GM23338 (cell line): ENCODE data around the gene IFITM10.

Experiments used
- CREB1 ChIP-seq: fragments of 250-450 bp; sonication (Bioruptor Pico); IDR thresholded peaks from 2 replicates; pipeline ENCODE4 v1.5.0; 2020; ENCODE audit warnings: low read depth, mild to moderate bottlenecking, moderate library complexity
- CTCF ChIP-seq, 2 experiments: fragments of 200-600 bp in 1 of 2; sonication (generic) in 1 of 2; conservative IDR thresholded peaks; 2 replicates each; pipeline versions ENCODE4 v1.5.1 to v1.6.1; 2016 to 2017; ENCODE audit warnings: antibody characterized with exemption in 2 of 2, low read depth in 2 of 2, mild to moderate bottlenecking in 2 of 2, moderate library complexity in 1 of 2
- ETS1 ChIP-seq: IDR thresholded peaks from 2 replicates; pipeline ENCODE4 v1.6.1; 2016; ENCODE audit warnings: antibody characterized with exemption
- EZH2 ChIP-seq: fragments of 200-600 bp; sonication (generic); IDR thresholded peaks from one replicate; pipeline ENCODE4 v1.8.0; 2017; ENCODE audit warnings: antibody characterized with exemption, mild to moderate bottlenecking, low read depth; ENCODE audit not compliant: unreplicated experiment
- EZH2phosphoT487 ChIP-seq: fragments of 200-600 bp; sonication (generic); IDR thresholded peaks from one replicate; pipeline ENCODE4 v1.8.1; 2018; ENCODE audit warnings: antibody characterized with exemption; ENCODE audit not compliant: unreplicated experiment
- JUNB ChIP-seq: IDR thresholded peaks from one replicate; pipeline ENCODE4 v1.6.1; 2016; ENCODE audit warnings: antibody characterized with exemption; ENCODE audit not compliant: unreplicated experiment
- NANOG ChIP-seq: IDR thresholded peaks from 2 replicates; pipeline ENCODE4 v1.6.1; 2016; ENCODE audit warnings: antibody characterized with exemption, borderline replicate concordance
- POLR2AphosphoS5 ChIP-seq: IDR thresholded peaks from 2 replicates; pipeline ENCODE4 v1.6.1; 2016; ENCODE audit warnings: antibody characterized with exemption, low read depth
- REST ChIP-seq: IDR thresholded peaks from one replicate; pipeline ENCODE4 v1.6.1; 2018; ENCODE audit warnings: antibody characterized with exemption; ENCODE audit not compliant: unreplicated experiment
- STAT1 ChIP-seq: IDR thresholded peaks from one replicate; pipeline ENCODE4 v1.6.1; 2016; ENCODE audit warnings: antibody characterized with exemption; ENCODE audit not compliant: unreplicated experiment
- ZNF114 ChIP-seq: fragments of 250-450 bp; sonication (Bioruptor Pico); IDR thresholded peaks from 2 replicates; pipeline ENCODE4 v1.5.0; 2020; ENCODE audit warnings: mild to moderate bottlenecking, moderate library complexity
- ZNF331 ChIP-seq: fragments of 250-450 bp; sonication (Bioruptor Pico); IDR thresholded peaks from 2 replicates; pipeline ENCODE4 v1.5.0; 2020; ENCODE audit warnings: low read depth, mild to moderate bottlenecking, moderate library complexity

GRCh38 chr11:1728301-1728700 lies 22.1 kb downstream of the IFITM10 start:
- TF ChIP-seq POLR2AphosphoS5 (no peak), CTCF (conservative IDR thresholded peaks at IDR 0.05; ENCODE audit: low read depth in 2 of 2) (no peak), CREB1 (no peak), NANOG (no peak), REST (no peak), ETS1 (no peak), EZH2 (no peak), EZH2phosphoT487 (no peak), STAT1 (no peak), ZNF331 (CRISPR knock-in tag) (no peak), JUNB (no peak), ZNF114 (CRISPR knock-in tag) (no peak)
